Measurements from ENCODE around the gene BABAM2.

Gene BABAM2

GRCh38 chr2:28364610-28365009 lies 474.1 kb downstream of the BABAM2 start:
- Histone ChIP-seq H3K4me2 (ENCODE audit: insufficient read depth, low read length) (peak overlapping the region; percentile 41; the same call in 1 of the 2 replicates), H4K20me1 (ENCODE audit: insufficient read depth, low read length) (peaks cover 13% of the 10 kb centered on the region; the same call in 1 of the 2 replicates), H3K79me2 (ENCODE audit: insufficient read depth, low read length) (no peaks in the 10 kb centered on the region), H3K27ac (ENCODE audit: low read length) (no peak overlapping the region), H3K36me3 (ENCODE audit: insufficient read depth, low read length) (no peaks in the 10 kb centered on the region), H3K9me3 (ENCODE audit: insufficient read depth, low read length, severe bottlenecking) (no peaks in the 10 kb centered on the region), H3K27me3 (ENCODE audit: insufficient read depth, low read length, poor library complexity) (no peaks in the 10 kb centered on the region), H3K4me3 (ENCODE audit: low read depth in 1 of 2, low read length in 2 of 2) (no peak overlapping the region), H3K9ac (ENCODE audit: low read depth, low read length) (no peak overlapping the region), H2AFZ (ENCODE audit: low read depth, low read length) (no peak overlapping the region), H3K4me1 (ENCODE audit: insufficient read depth, low read length) (peaks cover 45% of the 10 kb centered on the region)
- ATAC-seq (ENCODE audit: insufficient read depth, low read depth) (no peak), DNase-seq (no peak)
- TF ChIP-seq CTCF (IDR thresholded peaks at IDR 0.05; ENCODE audit: borderline replicate concordance, extremely low read depth, low read length, poor library complexity, severe bottlenecking) (no peak), EZH2 (IDR thresholded peaks at IDR 0.05; ENCODE audit: borderline replicate concordance, low read depth, low read length, severe bottlenecking) (no peak)

- H3K4me1 ChIP-seq (ENCODE audit: insufficient read depth, low read length) = peaks cover 40% of the 10 kb centered on the region
- H3K9ac ChIP-seq (ENCODE audit: low read depth, low read length) = no peak overlapping the region
- no peaks in the 10 kb centered on the region for H3K79me2 ChIP-seq (ENCODE audit: insufficient read depth, low read length)
- H3K4me2 ChIP-seq (ENCODE audit: insufficient read depth, low read length) = peak overlapping the region; percentile 41
- H3K9me3 ChIP-seq (ENCODE audit: insufficient read depth, low read length, severe bottlenecking) = no peaks in the 10 kb centered on the region
- H3K4me3 ChIP-seq (ENCODE audit: low read depth in 1 of 2, low read length in 2 of 2) = no peak overlapping the region
- H2AFZ ChIP-seq (ENCODE audit: low read depth, low read length) = no peak overlapping the region
- H3K36me3 ChIP-seq (ENCODE audit: insufficient read depth, low read length) = no peaks in the 10 kb centered on the region
- H3K27ac ChIP-seq (ENCODE audit: low read length) = 0 out of 2 replicates have a peak overlapping the region, but pooled peaks have one; percentile 8
- H3K27me3 ChIP-seq (ENCODE audit: insufficient read depth, low read length, poor library complexity) = no peaks in the 10 kb centered on the region
- TF ChIP-seq CTCF (IDR thresholded peaks at IDR 0.05; ENCODE audit: borderline replicate concordance, extremely low read depth, low read length, poor library complexity, severe bottlenecking) (no peak), EZH2 (IDR thresholded peaks at IDR 0.05; ENCODE audit: borderline replicate concordance, low read depth, low read length, severe bottlenecking) (no peak)
- peaks cover 9% of the 10 kb centered on the region; the same call in 1 of the 2 replicates for H4K20me1 ChIP-seq (ENCODE audit: insufficient read depth, low read length)
- peak; percentile 58 for ATAC-seq (ENCODE audit: insufficient read depth, low read depth)
- DNase-seq = peak; percentile 64
Observed at GRCh38 chr2:28365158-28365557, 474.6 kb downstream of the BABAM2 start.

GRCh38 chr2:28366149-28366495 lies 475.6 kb downstream of the BABAM2 start:
- Histone ChIP-seq H3K4me2 (ENCODE audit: insufficient read depth, low read length) (peak overlapping the region; percentile 49), H3K27ac (ENCODE audit: low read length) (no peak overlapping the region), H3K79me2 (ENCODE audit: insufficient read depth, low read length) (no peaks in the 10 kb centered on the region), H2AFZ (ENCODE audit: low read depth, low read length) (no peak overlapping the region), H4K20me1 (ENCODE audit: insufficient read depth, low read length) (peaks cover 8% of the 10 kb centered on the region; the same call in 1 of the 2 replicates), H3K36me3 (ENCODE audit: insufficient read depth, low read length) (no peaks in the 10 kb centered on the region), H3K4me1 (ENCODE audit: insufficient read depth, low read length) (peaks cover 36% of the 10 kb centered on the region), H3K9me3 (ENCODE audit: insufficient read depth, low read length, severe bottlenecking) (no peaks in the 10 kb centered on the region), H3K4me3 (ENCODE audit: low read depth in 1 of 2, low read length in 2 of 2) (peak overlapping the region in 1 of 2 experiments; percentile 8; a peak in 1 of 4 replicates), H3K27me3 (ENCODE audit: insufficient read depth, low read length, poor library complexity) (no peaks in the 10 kb centered on the region), H3K9ac (ENCODE audit: low read depth, low read length) (no peak overlapping the region)
- ATAC-seq (ENCODE audit: insufficient read depth, low read depth) (no peak), DNase-seq (no peak)
- no peak for TF ChIP-seq EZH2 (IDR thresholded peaks at IDR 0.05; ENCODE audit: borderline replicate concordance, low read depth, low read length, severe bottlenecking)
- no peak for TF ChIP-seq CTCF (IDR thresholded peaks at IDR 0.05; ENCODE audit: borderline replicate concordance, extremely low read depth, low read length, poor library complexity, severe bottlenecking)

Measured in DND-41 (cell line).